Tibial nerve (tissue), 4 donors: ENCODE measurements around the gene H6PD.

ENCODE experiments used
- CTCF ChIP-seq, 5 experiments: fragments of 200-600 bp in 3 of 5; fragments of 450-650 bp in 2 of 5; sonication (generic) in 3 of 5; IDR thresholded peaks; one replicate each; pipeline ENCODE4 v1.5.1; 2016 to 2019; ENCODE audit warnings: antibody characterized with exemption in 5 of 5, mild to moderate bottlenecking in 3 of 5, moderate library complexity in 2 of 5
- EP300 ChIP-seq, 2 donors: sonication (generic); formaldehyde crosslinking; IDR thresholded peaks; one replicate each; pipeline ENCODE4 v1.6.1; 2017; ENCODE audit warnings: antibody characterized with exemption in 2 of 2, mild to moderate bottlenecking in 1 of 2
- POLR2A ChIP-seq, 2 donors: fragments of 450-650 bp; IDR thresholded peaks; one replicate each; pipeline ENCODE4 v1.6.1; 2017; ENCODE audit warnings: antibody characterized with exemption in 2 of 2, mild to moderate bottlenecking in 2 of 2, moderate library complexity in 2 of 2

- TF ChIP-seq CTCF (IDR thresholded peaks at IDR 0.05) (no peak), POLR2A (IDR thresholded peaks at IDR 0.05) (no peak), EP300 (IDR thresholded peaks at IDR 0.05) (no peak)
These were observed 504 bp downstream of the H6PD start for GRCh38 chr1:9235096-9235459.
